Erythroblast (primary cell): ENCODE data around the gene APBA1.

Source experiments
- DNase-seq, 2 experiments: peaks; one replicate each; lab custom pipeline; 2025; lab: John Stamatoyannopoulos, UW
- GATA1 ChIP-seq: IDR thresholded peaks from 2 replicates; pipeline ENCODE4 v1.6.1; 2011; ENCODE audit warnings: low read depth, mild to moderate bottlenecking, control low read depth, low read length, moderate library complexity
- POLR2A ChIP-seq: IDR thresholded peaks from 2 replicates; pipeline ENCODE4 v1.6.1; 2011; ENCODE audit warnings: mild to moderate bottlenecking, low read length

Gene APBA1

GRCh38 chr9:69671879-69672595 is at the start of gene APBA1:
Gene APBA1, minus strand, starts transcription at chr9:69672371.
- DNase-seq, result peak; percentile 55 to 72
- TF ChIP-seq POLR2A, result no peak
- TF ChIP-seq GATA1, result no peak

- TF ChIP-seq POLR2A, result no peak
- no peak for TF ChIP-seq GATA1
Observed at GRCh38 chr9:69719983-69720382, 47.8 kb upstream of the APBA1 start.

GRCh38 chr9:69719367-69719766 is 47.2 kb upstream of the APBA1 start:
- no peak for TF ChIP-seq POLR2A
- TF ChIP-seq GATA1, result no peak
- peak; percentile 52 to 63 for DNase-seq

More at GRCh38 chr9:69719983-69720382, 47.8 kb upstream of the APBA1 start:
- no peak for DNase-seq

- no peak for DNase-seq
- TF ChIP-seq POLR2A (no peak), GATA1 (no peak)
Observed at GRCh38 chr9:69718218-69718617, 46.0 kb upstream of the APBA1 start.

GRCh38 chr9:69715825-69716224 is 43.7 kb upstream of the APBA1 start:
- no peak for TF ChIP-seq POLR2A
- TF ChIP-seq GATA1, result no peak
- no peak for DNase-seq

GRCh38 chr9:69715096-69715495 is 42.9 kb upstream of the APBA1 start:
- DNase-seq, result no peak
- TF ChIP-seq POLR2A, result no peak
- TF ChIP-seq GATA1, result no peak

GRCh38 chr9:69697475-69697874 is 25.3 kb upstream of the APBA1 start:
- TF ChIP-seq GATA1 (no peak), POLR2A (no peak)
- no peak for DNase-seq

GRCh38 chr9:69696802-69697201 is 24.6 kb upstream of the APBA1 start:
- TF ChIP-seq POLR2A (no peak), GATA1 (no peak)
- no peak for DNase-seq

GRCh38 chr9:69689991-69690538 is 17.9 kb upstream of the APBA1 start:
- no peak for TF ChIP-seq POLR2A
- TF ChIP-seq GATA1, result no peak
- no peak for DNase-seq

GRCh38 chr9:69683927-69684326 is 11.8 kb upstream of the APBA1 start:
- DNase-seq, result no peak
- TF ChIP-seq GATA1 (no peak), POLR2A (no peak)

GRCh38 chr9:69678843-69679538 is 6.8 kb upstream of the APBA1 start:
- DNase-seq, result no peak
- TF ChIP-seq GATA1, result no peak
- no peak for TF ChIP-seq POLR2A

GRCh38 chr9:69677931-69678330 is 5.8 kb upstream of the APBA1 start:
- DNase-seq, result no peak
- TF ChIP-seq GATA1 (no peak), POLR2A (no peak)

- no peak for TF ChIP-seq POLR2A
- no peak for TF ChIP-seq GATA1
- no peak for DNase-seq
Observed at GRCh38 chr9:69675563-69675962, 3.4 kb upstream of the APBA1 start.

- DNase-seq, result no peak
- TF ChIP-seq POLR2A (no peak), GATA1 (no peak)
Observed at GRCh38 chr9:69674716-69675438, 2.7 kb upstream of the APBA1 start.
